ENCODE measurements around the gene FOSL2. TPM values are rescaled to one million over a fixed set of nuclear protein-coding genes. Genes with fewer than 3 reads are reported as not detected.

Gene FOSL2
- total RNA-seq, 1 experiment from 2014 or later: 141 TPM

- BruUV-seq (replicated peaks): no TSS peak
- ChIA-PET POLR2A (interaction anchor here (0.5 to 6.0 kb wide), 14 partner anchors 13 to 712 kb away, joined by 3 to 62 read pairs (median 7); partner anchors contain the start of gene MRPL33), CTCF (interaction anchor here (0.8 kb wide), 1 partner anchor 622 kb away, joined by 4 read pairs; no protein-coding TSS in a partner anchor)
- no peak for DNase-seq (ENCODE audit: unreplicated experiment)
- no peaks in the 10 kb centered on the region for H3K9me3 Mint-ChIP-seq (ENCODE audit: unreplicated experiment)
- no peak for TF ChIP-seq CTCF (IDR thresholded peaks at IDR 0.05; ENCODE audit: unreplicated experiment)
- H3K27ac Mint-ChIP-seq (ENCODE audit: low read depth, unreplicated experiment): no peak overlapping the region
- H3K4me3 Mint-ChIP-seq (ENCODE audit: unreplicated experiment): no peak overlapping the region
- H3K36me3 Mint-ChIP-seq (ENCODE audit: insufficient read depth, unreplicated experiment): peaks cover 12% of the 10 kb centered on the region
- H3K4me1 Mint-ChIP-seq (ENCODE audit: insufficient read depth, unreplicated experiment): peaks cover 23% of the 10 kb centered on the region
- intact Hi-C loops (cut with micrococcal nuclease): loop anchor here (2.0 to 10.0 kb wide), 2 partner anchors 310 to 504 kb away; partner anchors contain the start of genes BABAM2 and RBKS
- H3K27me3 Mint-ChIP-seq (ENCODE audit: insufficient read depth, unreplicated experiment): no peaks in the 10 kb centered on the region
These were observed 1.7 kb downstream of the FOSL2 start for GRCh38 chr2:28394331-28394877.

GRCh38 chr2:28394997-28395333 is 2.3 kb downstream of the FOSL2 start:
- H3K4me1 Mint-ChIP-seq (ENCODE audit: insufficient read depth, unreplicated experiment): peaks cover 20% of the 10 kb centered on the region
- no peak overlapping the region for H3K27ac Mint-ChIP-seq (ENCODE audit: low read depth, unreplicated experiment)
- no peaks in the 10 kb centered on the region for H3K27me3 Mint-ChIP-seq (ENCODE audit: insufficient read depth, unreplicated experiment)
- BruUV-seq (replicated peaks): TSS peak; percentile 26
- no peaks in the 10 kb centered on the region for H3K9me3 Mint-ChIP-seq (ENCODE audit: unreplicated experiment)
- H3K4me3 Mint-ChIP-seq (ENCODE audit: unreplicated experiment): no peak overlapping the region
- peaks cover 12% of the 10 kb centered on the region for H3K36me3 Mint-ChIP-seq (ENCODE audit: insufficient read depth, unreplicated experiment)
- ChIA-PET POLR2A (interaction anchor here (0.6 to 6.0 kb wide), 17 partner anchors 13 to 689 kb away, joined by 3 to 62 read pairs (median 8); partner anchors contain the start of gene MRPL33), CTCF (interaction anchor here (0.8 kb wide), 1 partner anchor 622 kb away, joined by 4 read pairs; no protein-coding TSS in a partner anchor)
- TF ChIP-seq CTCF (IDR thresholded peaks at IDR 0.05; ENCODE audit: unreplicated experiment): no peak
- intact Hi-C loops (cut with micrococcal nuclease): loop anchor here (2.0 to 10.0 kb wide), 3 partner anchors 310 to 623 kb away; partner anchors contain the start of genes BABAM2, MRPL33 and RBKS
- no peak for DNase-seq (ENCODE audit: unreplicated experiment)

GRCh38 chr2:28395334-28396061 is 2.8 kb downstream of the FOSL2 start:
- no peaks in the 10 kb centered on the region for H3K9me3 Mint-ChIP-seq (ENCODE audit: unreplicated experiment)
- BruUV-seq (replicated peaks): TSS peak; percentile 22
- intact Hi-C loops (cut with micrococcal nuclease): loop anchor here (1.0 to 10.0 kb wide), 8 partner anchors 57 to 692 kb away; partner anchors contain the start of genes BABAM2, MRPL33 and RBKS
- H3K36me3 Mint-ChIP-seq (ENCODE audit: insufficient read depth, unreplicated experiment): peaks cover 12% of the 10 kb centered on the region
- H3K27ac Mint-ChIP-seq (ENCODE audit: low read depth, unreplicated experiment): no peak overlapping the region
- ChIA-PET CTCF (interaction anchor here (0.6 to 1.7 kb wide), 6 partner anchors 17 to 706 kb away, joined by 3 to 6 read pairs (median 3); no protein-coding TSS in a partner anchor), POLR2A (interaction anchor here (0.5 to 6.0 kb wide), 46 partner anchors 12 to 714 kb away, joined by 3 to 62 read pairs (median 6); partner anchors contain the start of genes BABAM2, MRPL33 and RBKS)
- TF ChIP-seq CTCF (IDR thresholded peaks at IDR 0.05; ENCODE audit: unreplicated experiment): no peak
- no peaks in the 10 kb centered on the region for H3K27me3 Mint-ChIP-seq (ENCODE audit: insufficient read depth, unreplicated experiment)
- DNase-seq (ENCODE audit: unreplicated experiment): peak; percentile 88
- peaks cover 26% of the 10 kb centered on the region for H3K4me1 Mint-ChIP-seq (ENCODE audit: insufficient read depth, unreplicated experiment)
- no peak overlapping the region for H3K4me3 Mint-ChIP-seq (ENCODE audit: unreplicated experiment)

- Mint-ChIP-seq H3K27ac (ENCODE audit: low read depth, unreplicated experiment) (no peak overlapping the region), H3K9me3 (ENCODE audit: unreplicated experiment) (no peaks in the 10 kb centered on the region), H3K4me3 (ENCODE audit: unreplicated experiment) (no peak overlapping the region), H3K4me1 (ENCODE audit: insufficient read depth, unreplicated experiment) (peaks cover 30% of the 10 kb centered on the region), H3K36me3 (ENCODE audit: insufficient read depth, unreplicated experiment) (peaks cover 12% of the 10 kb centered on the region), H3K27me3 (ENCODE audit: insufficient read depth, unreplicated experiment) (no peaks in the 10 kb centered on the region)
- CTCF ChIA-PET: interaction anchor here (0.5 to 0.9 kb wide), 3 partner anchors 30 to 692 kb away, joined by 3 to 7 read pairs (median 3); no protein-coding TSS in a partner anchor
- intact Hi-C loops (cut with micrococcal nuclease): loop anchor here (2.0 to 10.0 kb wide), 3 partner anchors 312 to 625 kb away; partner anchors contain the start of gene MRPL33
- no peak for TF ChIP-seq CTCF (IDR thresholded peaks at IDR 0.05; ENCODE audit: unreplicated experiment)
- no peak for DNase-seq (ENCODE audit: unreplicated experiment)
- no TSS peak for BruUV-seq (replicated peaks)
- POLR2A ChIA-PET: interaction anchor here (0.5 to 6.0 kb wide), 49 partner anchors 11 to 715 kb away, joined by 3 to 62 read pairs (median 6); partner anchors contain the start of genes BABAM2, MRPL33, PPP1CB and RBKS
These were observed 4.4 kb downstream of the FOSL2 start for GRCh38 chr2:28397043-28397381.

Data from MCF 10A (cell line).